HG03066 (cell line): ENCODE measurements around the gene NCCRP1.
"Not testable (repeated sequence)": the region's sequence is repeated elsewhere in the genome, so short reads cannot be mapped to it uniquely, and the experiment has no call there.

Source experiments
- ATAC-seq: cut with Tn5 transposase; IDR thresholded peaks from one replicate; pipeline ENCODE4 v1.9.1; 2021; ENCODE audit warnings: low read depth; ENCODE audit not compliant: unreplicated experiment

The NCCRP1 gene

DNA sequence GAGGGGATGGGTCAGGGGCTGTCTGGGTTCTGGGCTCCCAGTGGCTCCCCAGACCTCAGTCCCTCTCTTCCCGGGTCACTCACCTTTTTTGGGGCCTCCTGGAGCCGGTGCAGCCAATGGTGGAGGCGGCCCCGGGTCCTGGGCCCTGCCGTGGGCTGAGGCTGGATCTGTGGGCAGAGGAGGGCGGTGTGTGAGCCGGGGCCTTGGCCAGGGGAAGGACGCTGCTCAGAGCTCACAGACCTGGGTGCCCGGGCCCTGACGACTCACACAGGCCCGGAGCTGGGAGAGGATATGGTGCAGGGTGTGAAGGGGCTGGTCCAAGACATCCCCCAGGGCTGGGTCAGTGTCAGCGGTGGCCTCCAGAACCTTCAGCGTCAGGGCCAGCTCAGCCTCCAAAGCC, 47.0 kb downstream of the NCCRP1 start:
- not testable (repeated sequence) for ATAC-seq

DNA sequence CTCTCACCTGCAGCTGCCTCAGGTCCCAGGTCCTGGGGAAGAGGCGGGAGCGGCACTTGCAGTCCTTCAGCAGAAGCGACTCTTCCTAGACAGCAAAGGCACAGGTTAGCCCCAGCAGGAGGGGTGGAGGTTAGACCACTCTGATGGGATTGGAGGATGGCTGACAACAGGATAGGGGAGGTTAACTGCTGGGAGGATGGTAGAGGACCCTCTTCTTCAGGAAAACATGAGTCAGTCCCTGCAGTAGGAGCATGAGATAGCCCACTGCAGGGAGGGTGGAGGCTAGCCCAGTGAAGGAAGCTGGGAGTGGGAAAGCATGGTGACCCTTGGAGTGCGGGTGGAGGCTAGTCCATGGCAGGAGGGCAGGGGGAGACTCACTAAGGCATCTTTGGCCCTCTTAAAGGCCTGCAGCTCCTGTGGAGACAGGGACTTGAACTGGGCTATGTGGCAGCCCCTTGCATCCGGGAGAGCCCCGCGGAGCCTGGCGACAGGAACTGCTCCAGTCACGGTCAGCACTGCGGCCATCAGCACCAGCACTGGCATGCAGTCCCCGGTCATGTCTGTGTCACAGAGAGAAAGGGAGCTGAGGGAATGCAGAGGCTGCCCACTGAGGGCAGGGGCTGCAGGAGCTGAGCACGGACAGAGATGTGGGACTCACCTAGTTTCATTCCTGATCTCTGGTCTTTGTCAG, 47.8 kb downstream of the NCCRP1 start, which contains the start of gene IFNL3:
IFNL3 (minus strand) TSS at position 597 of the 691 bp plus-strand sequence; CDS start at position 558, 39 bp downstream.
- ATAC-seq: not testable (repeated sequence)

DNA sequence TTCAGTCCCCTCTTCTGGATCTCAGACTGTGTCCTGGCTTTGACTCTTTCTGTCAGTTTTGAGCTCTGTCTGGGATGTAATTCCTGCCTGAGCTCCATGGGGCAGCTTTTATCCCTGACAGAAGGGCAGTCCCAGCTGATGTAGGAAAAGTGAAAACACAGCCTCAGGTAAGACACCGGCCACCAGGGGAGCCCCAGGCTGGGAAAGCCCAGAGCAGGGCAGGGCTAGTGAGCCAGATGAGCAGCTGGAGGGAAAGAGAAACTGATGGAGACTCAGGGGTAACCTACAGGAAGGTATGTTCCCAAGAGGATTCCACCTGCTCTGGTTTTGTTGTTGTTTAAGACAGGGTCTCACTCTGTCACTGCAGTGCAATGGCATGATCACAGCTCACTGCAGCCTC, 48.4 kb downstream of the NCCRP1 start:
- ATAC-seq: not testable (repeated sequence)

DNA sequence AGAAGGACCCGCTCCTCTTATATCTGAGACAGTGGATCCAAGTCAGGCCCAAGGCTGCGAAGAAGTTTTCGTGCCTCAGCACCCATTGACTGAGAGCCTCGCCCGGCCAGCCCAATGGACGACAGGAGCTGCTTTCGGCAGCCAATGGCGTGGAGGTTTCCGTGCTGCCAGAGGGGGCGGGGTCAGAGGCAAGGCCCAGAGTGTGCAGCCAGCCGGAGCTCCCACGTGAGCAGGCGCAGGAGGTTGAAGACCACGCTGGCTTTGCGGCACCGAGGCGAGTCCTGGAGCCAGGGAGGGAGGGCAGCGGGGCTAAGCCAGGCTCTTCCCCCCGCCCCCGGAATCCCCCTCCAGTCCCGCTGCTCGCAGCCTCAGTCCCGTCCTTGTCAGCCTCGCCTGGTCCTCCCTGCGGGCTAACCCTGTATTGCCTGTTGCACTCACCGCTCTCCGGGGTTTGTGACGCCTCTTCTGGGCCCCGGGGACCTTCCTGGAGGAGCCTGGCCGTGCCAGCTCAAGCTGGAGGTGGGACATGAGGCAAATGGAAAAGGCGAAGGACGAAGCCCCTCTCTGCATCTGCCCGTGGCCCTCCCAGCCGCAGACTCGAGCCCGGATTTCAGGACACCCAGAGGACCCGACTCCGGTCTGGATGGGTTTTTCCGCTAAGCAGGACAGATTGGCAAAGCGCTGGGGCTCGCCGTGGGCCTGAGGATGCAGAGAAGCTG, 50.3 kb downstream of the NCCRP1 start:
- ATAC-seq: no peak

DNA sequence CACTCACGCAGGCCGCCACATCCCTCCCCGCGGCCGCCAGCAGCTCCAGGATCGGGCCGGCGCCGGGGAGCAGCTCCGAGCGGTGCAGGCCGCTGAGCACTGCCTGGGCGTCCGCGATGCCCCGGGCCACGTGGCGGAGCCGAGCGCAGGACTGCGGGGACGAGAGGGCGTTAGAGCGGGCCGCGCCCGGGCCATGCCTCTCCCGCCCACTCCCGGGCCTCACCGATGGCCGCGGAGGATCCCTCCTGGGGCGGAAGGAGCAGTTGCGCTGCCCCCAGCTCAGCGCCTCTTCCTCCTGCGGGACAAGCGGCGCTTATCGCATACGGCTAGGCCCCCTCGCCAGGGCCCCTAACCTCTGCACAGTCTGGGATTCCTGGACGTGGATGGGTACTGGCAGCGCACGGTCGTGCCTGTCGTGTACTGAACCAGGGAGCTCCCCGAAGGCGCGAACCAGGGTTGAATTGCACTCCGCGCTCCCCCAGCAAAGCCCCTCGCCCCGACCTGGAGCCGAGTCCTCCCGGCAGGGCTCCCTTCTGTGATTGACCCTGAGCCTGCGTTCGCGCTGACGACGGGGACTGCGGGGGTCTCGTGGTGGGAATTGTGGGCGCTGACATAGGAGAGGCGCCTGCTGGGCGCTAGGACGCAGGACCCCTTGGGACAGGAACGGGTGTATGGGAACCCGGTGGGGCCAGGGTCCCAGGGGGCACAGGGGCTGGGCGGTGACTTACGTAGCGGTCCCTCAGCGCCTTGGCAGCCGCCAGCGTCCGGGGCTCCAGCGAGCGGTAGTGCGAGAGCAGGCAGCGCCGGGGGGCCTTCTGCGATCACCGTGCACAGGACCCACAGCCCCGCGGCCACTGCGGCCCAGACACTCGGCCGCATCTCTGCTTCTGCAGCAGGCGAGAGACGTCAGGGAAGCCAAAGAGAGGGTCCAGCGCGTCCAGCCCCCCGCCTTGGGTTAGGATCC, 51.2 kb downstream of the NCCRP1 start:
- ATAC-seq: no peak

DNA sequence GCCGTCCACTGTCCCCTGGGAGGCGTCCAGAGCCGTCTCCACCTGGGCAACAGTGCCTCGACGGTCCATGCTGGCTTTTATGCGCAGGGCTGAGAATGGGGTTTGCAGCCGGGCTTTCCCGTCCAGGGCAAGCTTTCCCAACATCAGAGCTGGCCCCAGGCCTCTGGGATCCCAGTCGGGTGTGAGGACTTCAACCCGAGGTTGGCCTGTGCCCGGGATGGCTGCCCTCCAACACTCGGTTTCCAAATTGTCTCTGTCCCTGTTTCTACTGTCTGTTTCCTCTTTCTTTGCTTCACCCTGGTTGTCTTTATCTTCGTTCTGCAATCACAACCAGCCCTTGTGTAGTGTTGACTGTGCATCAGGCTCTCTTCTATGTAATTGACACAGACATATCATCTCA, 52.0 kb downstream of the NCCRP1 start, which contains the start of gene IFNL4:
IFNL4 (minus strand) TSS at position 51 of the 400 bp plus-strand sequence.
- ATAC-seq: no peak

DNA sequence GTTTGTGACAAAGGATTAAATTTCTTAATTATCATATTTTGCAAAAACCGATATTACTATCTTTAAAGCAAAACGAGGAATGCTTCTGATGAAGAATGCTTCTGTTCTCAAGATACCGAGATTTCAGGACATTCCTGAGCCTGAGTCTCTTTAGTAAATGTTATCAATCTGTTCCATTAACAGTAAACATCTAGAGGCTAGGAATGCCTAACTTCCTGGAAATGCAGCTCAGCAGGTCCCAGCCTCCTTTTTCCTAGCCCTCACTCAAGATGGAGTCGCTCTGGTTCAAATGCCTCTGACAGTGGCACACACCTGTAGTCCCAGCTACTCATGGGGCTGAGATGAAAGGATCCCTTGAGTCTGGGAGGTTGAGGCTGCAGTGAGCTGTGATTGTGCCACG, 54.3 kb downstream of the NCCRP1 start:
- no peak for ATAC-seq
